Neuron (in vitro differentiated cells): Measurements from ENCODE around the gene HSPA1L.

ENCODE experiments used
- H2AFZ ChIP-seq: one replicate; pipeline ENCODE4 v1.6.1; 2013; ENCODE audit warnings: low read depth, mild to moderate bottlenecking, inconsistent platforms, low read length, moderate library complexity
- H3K27me3 ChIP-seq: one replicate; pipeline ENCODE4 v1.6.1; 2013; ENCODE audit warnings: low read length; ENCODE audit not compliant: insufficient read depth
- H3K36me3 ChIP-seq: one replicate; pipeline ENCODE4 v1.6.1; 2013; ENCODE audit warnings: low read length; ENCODE audit not compliant: insufficient read depth
- H3K4me1 ChIP-seq: one replicate; pipeline ENCODE4 v1.6.1; 2013; ENCODE audit warnings: low read length; ENCODE audit not compliant: insufficient read depth
- H3K4me3 ChIP-seq: 2 replicates; pipeline ENCODE4 v1.5.1; 2013; ENCODE audit warnings: mild to moderate bottlenecking, low read length, moderate library complexity
- H3K9me3 ChIP-seq: one replicate; pipeline ENCODE4 v1.6.1; 2013; ENCODE audit warnings: low read length

The HSPA1L gene

GRCh38 chr6:31780507-31781243 is 34.4 kb downstream of the HSPA1L start:
- Histone ChIP-seq H3K27me3 (no peaks in the 10 kb centered on the region), H3K9me3 (no peaks in the 10 kb centered on the region), H2AFZ (no peak overlapping the region), H3K4me3 (no peak overlapping the region), H3K4me1 (peaks cover 3% of the 10 kb centered on the region), H3K36me3 (peaks cover 65% of the 10 kb centered on the region)

- Histone ChIP-seq H3K4me1 (peaks cover 3% of the 10 kb centered on the region), H3K9me3 (no peaks in the 10 kb centered on the region), H3K4me3 (no peak overlapping the region), H3K27me3 (no peaks in the 10 kb centered on the region), H2AFZ (no peak overlapping the region), H3K36me3 (peaks cover 57% of the 10 kb centered on the region)
These were observed 35.2 kb downstream of the HSPA1L start for GRCh38 chr6:31779908-31780307.

GRCh38 chr6:31778999-31779885 is 35.8 kb downstream of the HSPA1L start:
- no peak overlapping the region for H3K4me3 ChIP-seq
- peaks cover 3% of the 10 kb centered on the region for H3K4me1 ChIP-seq
- no peak overlapping the region for H2AFZ ChIP-seq
- no peaks in the 10 kb centered on the region for H3K27me3 ChIP-seq
- no peaks in the 10 kb centered on the region for H3K9me3 ChIP-seq
- peaks cover 51% of the 10 kb centered on the region for H3K36me3 ChIP-seq

GRCh38 chr6:31778193-31778592 is 36.9 kb downstream of the HSPA1L start:
- H3K27me3 ChIP-seq = no peaks in the 10 kb centered on the region
- peaks cover 3% of the 10 kb centered on the region for H3K4me1 ChIP-seq
- peaks cover 44% of the 10 kb centered on the region for H3K36me3 ChIP-seq
- H3K4me3 ChIP-seq = no peak overlapping the region
- no peaks in the 10 kb centered on the region for H3K9me3 ChIP-seq
- H2AFZ ChIP-seq = no peak overlapping the region

GRCh38 chr6:31777667-31778050 is 37.4 kb downstream of the HSPA1L start:
- peaks cover 40% of the 10 kb centered on the region for H3K36me3 ChIP-seq
- no peaks in the 10 kb centered on the region for H3K9me3 ChIP-seq
- H3K4me1 ChIP-seq = peaks cover 3% of the 10 kb centered on the region
- H3K27me3 ChIP-seq = no peaks in the 10 kb centered on the region
- no peak overlapping the region for H2AFZ ChIP-seq
- H3K4me3 ChIP-seq = no peak overlapping the region

GRCh38 chr6:31776989-31777666 is 38.0 kb downstream of the HSPA1L start, which contains the start of gene VWA7:
Gene VWA7 (minus strand): TSS chr6:31777328. CDS start chr6:31776779, 549 bp downstream.
- Histone ChIP-seq H3K4me3 (no peak within 1 kb of the TSS), H3K4me1 (peaks cover 3% of the 10 kb centered on the region), H3K27me3 (no peaks in the 10 kb centered on the region), H2AFZ (no peak within 1 kb of the TSS), H3K36me3 (peaks cover 34% of the 10 kb centered on the region), H3K9me3 (no peaks in the 10 kb centered on the region)

- H3K36me3 ChIP-seq = peaks cover 28% of the 10 kb centered on the region
- H3K4me3 ChIP-seq = no peak overlapping the region
- H3K9me3 ChIP-seq = no peaks in the 10 kb centered on the region
- H3K27me3 ChIP-seq = no peaks in the 10 kb centered on the region
- peaks cover 3% of the 10 kb centered on the region for H3K4me1 ChIP-seq
- no peak overlapping the region for H2AFZ ChIP-seq
These were observed 38.5 kb downstream of the HSPA1L start for GRCh38 chr6:31776485-31776988.

- H2AFZ ChIP-seq = no peak overlapping the region
- no peaks in the 10 kb centered on the region for H3K27me3 ChIP-seq
- H3K9me3 ChIP-seq = no peaks in the 10 kb centered on the region
- H3K36me3 ChIP-seq = peaks cover 26% of the 10 kb centered on the region
- no peak overlapping the region for H3K4me3 ChIP-seq
- peaks cover 3% of the 10 kb centered on the region for H3K4me1 ChIP-seq
These were observed 39.2 kb downstream of the HSPA1L start for GRCh38 chr6:31775633-31776484.

GRCh38 chr6:31775184-31775583 is 39.9 kb downstream of the HSPA1L start:
- Histone ChIP-seq H3K4me1 (peaks cover 3% of the 10 kb centered on the region), H2AFZ (no peak overlapping the region), H3K27me3 (no peaks in the 10 kb centered on the region), H3K36me3 (peaks cover 19% of the 10 kb centered on the region), H3K4me3 (no peak overlapping the region), H3K9me3 (no peaks in the 10 kb centered on the region)

- H3K4me3 ChIP-seq = no peak overlapping the region
- H3K36me3 ChIP-seq = no peaks in the 10 kb centered on the region
- H2AFZ ChIP-seq = no peak overlapping the region
- no peaks in the 10 kb centered on the region for H3K27me3 ChIP-seq
- H3K9me3 ChIP-seq = no peaks in the 10 kb centered on the region
- H3K4me1 ChIP-seq = peaks cover under 1% of the 10 kb centered on the region
These were observed 43.1 kb downstream of the HSPA1L start for GRCh38 chr6:31771992-31772358.

- Histone ChIP-seq H3K36me3 (no peaks in the 10 kb centered on the region), H3K4me3 (no peak overlapping the region)
These were observed 44.2 kb downstream of the HSPA1L start for GRCh38 chr6:31770860-31771259.

GRCh38 chr6:31769684-31770371 is 45.3 kb downstream of the HSPA1L start:
- no peak overlapping the region for H2AFZ ChIP-seq
- H3K27me3 ChIP-seq = no peaks in the 10 kb centered on the region
- H3K4me3 ChIP-seq = no peak overlapping the region
- H3K4me1 ChIP-seq = no peaks in the 10 kb centered on the region
- no peaks in the 10 kb centered on the region for H3K9me3 ChIP-seq
- H3K36me3 ChIP-seq = peaks cover 2% of the 10 kb centered on the region

More at GRCh38 chr6:31770860-31771259, 44.2 kb downstream of the HSPA1L start:
- Histone ChIP-seq H2AFZ (no peak overlapping the region), H3K9me3 (no peaks in the 10 kb centered on the region), H3K4me1 (no peaks in the 10 kb centered on the region), H3K27me3 (no peaks in the 10 kb centered on the region)
